Neural cell (in vitro differentiated cells): ENCODE measurements around the gene APOE. TPM values are rescaled to one million over a fixed set of nuclear protein-coding genes. Genes with fewer than 3 reads are reported as not detected.
"Not testable (repeated sequence)": the region's sequence is repeated elsewhere in the genome, so short reads cannot be mapped to it uniquely, and the experiment has no call there.

Source experiments
- H2AFZ ChIP-seq: fragments of 200-600, 300-800 bp; sonication (generic), shearing (Covaris generic); 2 replicates; pipeline ENCODE4 v1.6.0; 2014; ENCODE audit warnings: low read depth, mild to moderate bottlenecking, antibody characterized with exemption, low read length, moderate library complexity
- H3F3A ChIP-seq: fragments of 200-600 bp; shearing (Covaris generic); 2 replicates; pipeline ENCODE4 v1.6.1; 2016; ENCODE audit warnings: mild to moderate bottlenecking, moderate library complexity, mixed read lengths, antibody characterized with exemption, low read length; ENCODE audit not compliant: insufficient read depth, poor library complexity, severe bottlenecking
- H3K27ac ChIP-seq: fragments of 200-600, 300-800 bp; sonication (generic), shearing (Covaris generic); 2 replicates; pipeline ENCODE4 v1.5.1; 2014; ENCODE audit warnings: mild to moderate bottlenecking, low read length, moderate library complexity
- H3K27me3 ChIP-seq: fragments of 300-800, 200-600 bp; sonication (generic), shearing (Covaris generic); 2 replicates; pipeline ENCODE4 v1.6.0; 2014; ENCODE audit warnings: mild to moderate bottlenecking, low read depth, low read length, moderate library complexity; ENCODE audit not compliant: insufficient read depth
- H3K36me3 ChIP-seq: fragments of 300-800, 200-600 bp; sonication (generic), shearing (Covaris generic); 2 replicates; pipeline ENCODE4 v1.5.1; 2014; ENCODE audit warnings: mild to moderate bottlenecking, antibody characterized with exemption, low read length, moderate library complexity; ENCODE audit not compliant: insufficient read depth
- H3K4me2 ChIP-seq: fragments of 300-800, 200-600 bp; sonication (generic), shearing (Covaris generic); 2 replicates; pipeline ENCODE4 v1.6.0; 2014; ENCODE audit warnings: mild to moderate bottlenecking, low read length
- H3K4me3 ChIP-seq: fragments of 300-800, 200-600 bp; sonication (generic), shearing (Covaris generic); 2 replicates; pipeline ENCODE4 v1.5.1; 2014; ENCODE audit warnings: mild to moderate bottlenecking, low read length, moderate library complexity
- H3K79me2 ChIP-seq: fragments of 200-600 bp; shearing (Covaris generic); replicated peaks from 2 replicates; pipeline ENCODE4 v1.6.0; 2014; ENCODE audit warnings: mild to moderate bottlenecking, low read length, moderate library complexity; ENCODE audit not compliant: insufficient read depth
- H3K9ac ChIP-seq: fragments of 300-800, 200-600 bp; sonication (generic), shearing (Covaris generic); 2 replicates; pipeline ENCODE4 v1.6.1; 2016; ENCODE audit warnings: mild to moderate bottlenecking, low read length, mixed read lengths
- H3K9me2 ChIP-seq: fragments of 200-600 bp; shearing (Covaris generic); 2 replicates; pipeline ENCODE4 v1.6.1; 2016; ENCODE audit warnings: mild to moderate bottlenecking, low read length, mixed read lengths; ENCODE audit not compliant: insufficient read depth
- H3K9me3 ChIP-seq: fragments of 200-600, 300-800 bp; sonication (generic), shearing (Covaris generic); 2 replicates; pipeline ENCODE4 v1.6.1; 2016; ENCODE audit warnings: mild to moderate bottlenecking, mixed run types, low read length, moderate library complexity, mixed read lengths
- H4K20me1 ChIP-seq: fragments of 200-600 bp; shearing (Covaris generic); 2 replicates; pipeline ENCODE4 v1.6.1; 2016; ENCODE audit warnings: mild to moderate bottlenecking, mixed run types; ENCODE audit not compliant: insufficient read depth
- CTCF ChIP-seq: fragments of 450-650 bp; IDR thresholded peaks from 2 replicates; pipeline ENCODE4 v1.5.1; 2014; ENCODE audit warnings: antibody characterized with exemption, mild to moderate bottlenecking, moderate library complexity; ENCODE audit not compliant: poor library complexity, severe bottlenecking
- EP300 ChIP-seq: fragments of 450-650 bp; conservative IDR thresholded peaks from 2 replicates; pipeline ENCODE4 v1.6.1; 2014; ENCODE audit warnings: antibody characterized with exemption, mild to moderate bottlenecking, moderate library complexity; ENCODE audit not compliant: poor library complexity, severe bottlenecking
- EZH2 ChIP-seq: fragments of 200-600, 300-800 bp; shearing (Covaris generic), sonication (generic); IDR thresholded peaks from 2 replicates; pipeline ENCODE4 v1.6.1; 2014; ENCODE audit warnings: antibody characterized with exemption, low read length, borderline replicate concordance, mild to moderate bottlenecking; ENCODE audit not compliant: insufficient read depth, poor library complexity, severe bottlenecking
- MXI1 ChIP-seq: fragments of 450-650 bp; conservative IDR thresholded peaks from 2 replicates; pipeline ENCODE4 v1.6.1; 2014; ENCODE audit warnings: antibody characterized with exemption, mild to moderate bottlenecking; ENCODE audit not compliant: poor library complexity, severe bottlenecking
- POLR2AphosphoS5 ChIP-seq: IDR thresholded peaks from 2 replicates; pipeline ENCODE4 v1.6.1; 2012
- RAD21 ChIP-seq: fragments of 450-650 bp; conservative IDR thresholded peaks from 2 replicates; pipeline ENCODE4 v1.6.1; 2014; ENCODE audit warnings: antibody characterized with exemption, mild to moderate bottlenecking, moderate library complexity
- REST ChIP-seq: IDR thresholded peaks from 2 replicates; pipeline ENCODE4 v1.6.1; 2012; ENCODE audit warnings: borderline replicate concordance
- SMC3 ChIP-seq: fragments of 450-650 bp; conservative IDR thresholded peaks from 2 replicates; pipeline ENCODE4 v1.6.1; 2014; ENCODE audit warnings: antibody characterized with exemption, mild to moderate bottlenecking, moderate library complexity; ENCODE audit not compliant: poor library complexity
- TAF1 ChIP-seq: IDR thresholded peaks from 2 replicates; pipeline ENCODE4 v1.6.1; 2012; ENCODE audit warnings: low read depth
- polyA plus RNA-seq: library from polyadenylated mRNA; depleted of rRNA; stranded (reverse); fragments of >200 nt; gene quantifications from 2 replicates; pipeline ENCODE4 v1.2.3, GENCODE V29; 2014

Gene APOE
- polyA plus RNA-seq, 1 donor from 2014 or later, result 8.7 TPM

- Histone ChIP-seq H3K9me3 (no peaks in the 10 kb centered on the region), H3K27me3 (no peaks in the 10 kb centered on the region), H3K27ac (no peak overlapping the region), H4K20me1 (no peaks in the 10 kb centered on the region), H2AFZ (no peak overlapping the region), H3K4me2 (no peak overlapping the region), H3K9ac (no peak overlapping the region), H3K4me3 (no peak overlapping the region), H3K9me2 (no peaks in the 10 kb centered on the region), H3K36me3 (no peaks in the 10 kb centered on the region), H3F3A (no peaks in the 10 kb centered on the region), H3K79me2 (no peaks in the 10 kb centered on the region)
- TF ChIP-seq TAF1 (no peak), CTCF (no peak), POLR2AphosphoS5 (no peak), EZH2 (no peak), SMC3 (no peak), MXI1 (no peak), EP300 (no peak), RAD21 (no peak), REST (no peak)
Measured at GRCh38 chr19:44912854-44913253, 7.3 kb downstream of the APOE start.

- not testable (repeated sequence) for H3K4me2 ChIP-seq
Measured at GRCh38 chr19:44913512-44914432, 8.2 kb downstream of the APOE start.

GRCh38 chr19:44914433-44915206 is 9.0 kb downstream of the APOE start, which contains the start of gene APOC1:
Gene APOC1 (plus strand): TSS chr19:44914608. CDS start chr19:44914892, 284 bp downstream.
- not testable (repeated sequence) for H3K36me3 ChIP-seq, H3K9me2 ChIP-seq, H3F3A ChIP-seq, H3K79me2 ChIP-seq, H3K9me3 ChIP-seq, H3K4me2 ChIP-seq, H3K27me3 ChIP-seq, H3K27ac ChIP-seq, H4K20me1 ChIP-seq
- Histone ChIP-seq H2AFZ (peak within 1 kb of the TSS; percentile 15), H3K9ac (peak within 1 kb of the TSS; percentile 55), H3K4me3 (peak within 1 kb of the TSS; percentile 63)

More at GRCh38 chr19:44913512-44914432, 8.2 kb downstream of the APOE start:
- not testable (repeated sequence) for H3K79me2 ChIP-seq, H3K9ac ChIP-seq, H4K20me1 ChIP-seq, H3K9me3 ChIP-seq, H3F3A ChIP-seq, H3K9me2 ChIP-seq, H3K36me3 ChIP-seq, H2AFZ ChIP-seq, H3K27ac ChIP-seq, H3K27me3 ChIP-seq, H3K4me3 ChIP-seq
